ENCODE measurements around the gene TBPL2.
A peak's percentile ranks its signal among the peaks of the same experiment; 100 is the strongest.
"Not testable (repeated sequence)": the region's sequence is repeated elsewhere in the genome, so short reads cannot be mapped to it uniquely, and the experiment has no call there.

The TBPL2 gene

GRCh38 chr14:55438066-55438683 lies 2.2 kb downstream of the TBPL2 start:
- DNase-seq: no peak

GRCh38 chr14:55436931-55437330 lies 3.5 kb downstream of the TBPL2 start:
- no peak for DNase-seq

- no peak for DNase-seq
Measured at GRCh38 chr14:55436519-55436918, 3.9 kb downstream of the TBPL2 start.

GRCh38 chr14:55434805-55435174 lies 5.6 kb downstream of the TBPL2 start:
- DNase-seq: no peak

- DNase-seq: no peak
Measured at GRCh38 chr14:55433880-55434804, 6.3 kb downstream of the TBPL2 start.

- DNase-seq: no peak
Measured at GRCh38 chr14:55432628-55433027, 7.8 kb downstream of the TBPL2 start.

- DNase-seq: no peak
Measured at GRCh38 chr14:55430024-55430690, 10.3 kb downstream of the TBPL2 start.

GRCh38 chr14:55427439-55427838 lies 13.0 kb downstream of the TBPL2 start:
- no peak for DNase-seq

- no peak for DNase-seq
Measured at GRCh38 chr14:55426891-55427290, 13.5 kb downstream of the TBPL2 start.

- DNase-seq: no peak
Measured at GRCh38 chr14:55425091-55425490, 15.3 kb downstream of the TBPL2 start.

GRCh38 chr14:55423969-55424368 lies 16.4 kb downstream of the TBPL2 start:
- DNase-seq: no peak

- not testable (repeated sequence) for DNase-seq
Measured at GRCh38 chr14:55422338-55422737, 18.1 kb downstream of the TBPL2 start.

GRCh38 chr14:55419663-55420062 lies 20.8 kb downstream of the TBPL2 start:
- no peak for DNase-seq

GRCh38 chr14:55418411-55418810 lies 22.0 kb downstream of the TBPL2 start:
- no peak for DNase-seq

- DNase-seq: no peak
Measured at GRCh38 chr14:55417955-55418354, 22.5 kb downstream of the TBPL2 start.

- no peak for DNase-seq
Measured at GRCh38 chr14:55416866-55417265, 23.6 kb downstream of the TBPL2 start.

GRCh38 chr14:55414551-55414950 lies 25.9 kb downstream of the TBPL2 start:
- no peak for DNase-seq

- DNase-seq: no peak
Measured at GRCh38 chr14:55412676-55413075, 27.7 kb downstream of the TBPL2 start.

GRCh38 chr14:55411426-55412389 lies 28.7 kb downstream of the TBPL2 start, which contains the start of gene ATG14:
Gene ATG14, minus strand, starts transcription at chr14:55411830. Its CDS starts 8 bp downstream, at chr14:55411822.
- peak in 1 of 2 experiments; percentile 69 for DNase-seq

GRCh38 chr14:55410876-55411275 lies 29.5 kb downstream of the TBPL2 start:
- no peak for DNase-seq

GRCh38 chr14:55404173-55404854 lies 36.1 kb downstream of the TBPL2 start:
- DNase-seq: no peak

- no peak for DNase-seq
Measured at GRCh38 chr14:55401751-55402150, 38.7 kb downstream of the TBPL2 start.
